Right lobe of liver (tissue), 6 donors: ENCODE results near the gene KREMEN1. TPM values are rescaled to one million over a fixed set of nuclear protein-coding genes. Genes with fewer than 3 reads are reported as not detected.

ENCODE experiments used
- ATAC-seq, 4 donors: fragments of 200-7000 bp; cut with Tn5 transposase; one replicate each; pipeline ENCODE4 v1.9.1; 2020; ENCODE audit warnings: mild to moderate bottlenecking in 4 of 4, moderate library complexity in 4 of 4
- DNase-seq, 3 donors: peaks; one replicate each; pipeline ENCODE4 v3.0.0-alpha.2; 2020
- H3K27ac ChIP-seq, 3 donors: fragments of 200-600 bp; one replicate each; pipeline ENCODE4 v1.8.0; 2022
- H3K27me3 ChIP-seq, 2 donors: fragments of 200-600 bp; one replicate each; pipeline ENCODE4 v1.8.0; 2022
- H3K36me3 ChIP-seq, 4 donors: fragments of 200-600 bp; sonication (generic) in 1 of 4; one replicate each; pipeline versions ENCODE4 v1.5.1 to v1.8.0; 2017 to 2022; ENCODE audit warnings: control low read depth in 1 of 4
- H3K4me1 ChIP-seq, 4 donors: fragments of 200-600 bp; sonication (generic) in 1 of 4; one replicate each; pipeline versions ENCODE4 v1.5.1 to v1.8.0; 2017 to 2022; ENCODE audit warnings: control low read depth in 1 of 4
- H3K4me3 ChIP-seq, 3 donors: fragments of 200-600 bp; one replicate each; pipeline ENCODE4 v1.8.0; 2022
- H3K9me3 ChIP-seq, 4 donors: fragments of 200-600 bp; sonication (generic) in 1 of 4; one replicate each; pipeline versions ENCODE4 v1.5.1 to v1.8.0; 2017 to 2022; ENCODE audit warnings: control low read depth in 1 of 4
- POLR2A ChIP-seq: fragments of 450-650 bp; IDR thresholded peaks from one replicate; pipeline ENCODE4 v1.6.1; 2017; ENCODE audit warnings: antibody characterized with exemption, mild to moderate bottlenecking
- WGBS: methylation state at CpG from one replicate; pipeline ENCODE4 v1.1.6; 2018; ENCODE audit warnings: low coverage, low lambda C conversion rate; ENCODE audit not compliant: insufficient coverage; ENCODE audit errors: missing lambda C conversion rate; 5-methylcytosine and 5-hydroxymethylcytosine counted together
- intact Hi-C, 2 donors: fragments of 100-400 bp; cut with DNase I; formaldehyde crosslinking; loops; one replicate each; pipeline versions ENCODE4 v1.11.2 to v1.14.1; 2022
- total RNA-seq, 6 experiments: library from RNA; depleted of rRNA in 2 of 6; stranded (reverse); fragments of >200 nt in 2 of 6; fragmentation: NEBNext Ultra II Directional in 3 of 6; extraction: Animal tissue kit (Norgen Biotek cat#: 25700) in 3 of 6; gene quantifications; one replicate each; pipeline versions ENCODE4 v1.1.0 to v1.2.4, GENCODE V29; 2016 to 2023
- TF ChIP-seq, protein P1 (sequence below), 4 donors: fragments of 200-600 bp in 3 of 4; fragments of 450-650 bp in 1 of 4; IDR thresholded peaks; one replicate each; pipeline versions ENCODE4 v1.5.1 to v1.8.0; 2016 to 2022; ENCODE audit warnings: antibody characterized with exemption in 4 of 4, mild to moderate bottlenecking in 2 of 4
- donor health status: DM: no; HTN: yes; CAD: no.
- donor health status: DM: no; HTN: no; CAD: no.
- donor health status: DM: no; HTN: no; CAD: no.
- donor health status: DM: no; HTN: yes; CAD: no.
- donor health status: DM: no; HTN: yes; CAD: no.

Gene KREMEN1
- total RNA-seq, 6 experiments from 2014 or later: 1.7 to 6.7 (median 3.0) TPM

DNA sequence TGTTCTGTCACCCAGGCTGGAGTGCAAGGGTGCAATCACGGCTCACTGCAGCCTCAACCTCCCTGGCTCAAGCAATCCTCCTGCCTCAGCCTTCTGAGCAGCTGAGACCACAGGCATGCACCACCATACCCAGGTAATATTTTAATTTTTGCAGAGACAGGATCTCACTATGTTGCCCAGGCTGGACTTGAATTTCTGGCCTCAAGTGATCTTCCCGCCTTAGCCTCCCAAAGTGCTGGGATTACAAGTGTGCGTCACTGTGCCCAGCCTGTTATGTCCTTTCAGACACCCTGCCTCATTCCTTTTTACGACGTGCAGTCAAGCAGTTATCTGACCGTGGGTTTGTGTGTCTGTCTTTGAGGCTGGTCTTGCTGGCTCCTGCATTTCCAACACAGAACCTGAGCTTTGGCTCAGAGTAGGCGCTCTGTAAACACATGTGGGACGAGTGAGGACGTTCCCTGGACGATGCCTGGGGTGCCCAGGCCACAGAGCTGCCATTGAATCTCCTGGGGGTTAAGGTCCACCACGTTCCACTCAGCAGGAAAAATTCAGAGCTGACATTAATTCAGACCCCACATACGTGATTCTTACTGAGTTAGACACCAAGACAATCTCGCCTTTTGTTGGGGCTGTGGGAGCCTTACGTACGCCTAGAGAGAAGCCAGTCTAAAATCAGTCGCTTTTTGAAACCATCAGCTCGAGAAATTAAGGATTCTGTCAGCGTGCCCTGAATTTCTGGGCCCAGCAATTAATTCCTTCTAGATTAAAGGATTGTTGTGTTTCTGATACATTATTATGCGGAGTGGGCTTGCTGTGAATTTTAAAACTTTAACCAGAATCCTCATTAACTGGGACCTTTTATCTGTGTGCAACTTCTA, 111.4 kb downstream of the KREMEN1 start:
- TF ChIP-seq POLR2A: no peak
- TF ChIP-seq, protein P1, sequence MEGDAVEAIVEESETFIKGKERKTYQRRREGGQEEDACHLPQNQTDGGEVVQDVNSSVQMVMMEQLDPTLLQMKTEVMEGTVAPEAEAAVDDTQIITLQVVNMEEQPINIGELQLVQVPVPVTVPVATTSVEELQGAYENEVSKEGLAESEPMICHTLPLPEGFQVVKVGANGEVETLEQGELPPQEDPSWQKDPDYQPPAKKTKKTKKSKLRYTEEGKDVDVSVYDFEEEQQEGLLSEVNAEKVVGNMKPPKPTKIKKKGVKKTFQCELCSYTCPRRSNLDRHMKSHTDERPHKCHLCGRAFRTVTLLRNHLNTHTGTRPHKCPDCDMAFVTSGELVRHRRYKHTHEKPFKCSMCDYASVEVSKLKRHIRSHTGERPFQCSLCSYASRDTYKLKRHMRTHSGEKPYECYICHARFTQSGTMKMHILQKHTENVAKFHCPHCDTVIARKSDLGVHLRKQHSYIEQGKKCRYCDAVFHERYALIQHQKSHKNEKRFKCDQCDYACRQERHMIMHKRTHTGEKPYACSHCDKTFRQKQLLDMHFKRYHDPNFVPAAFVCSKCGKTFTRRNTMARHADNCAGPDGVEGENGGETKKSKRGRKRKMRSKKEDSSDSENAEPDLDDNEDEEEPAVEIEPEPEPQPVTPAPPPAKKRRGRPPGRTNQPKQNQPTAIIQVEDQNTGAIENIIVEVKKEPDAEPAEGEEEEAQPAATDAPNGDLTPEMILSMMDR (IDR thresholded peaks at IDR 0.05): no peak
- ATAC-seq (no peak), DNase-seq (no peak)
- Histone ChIP-seq H3K27me3 (no peaks in the 10 kb centered on the region), H3K4me1 (no peaks in the 10 kb centered on the region), H3K9me3 (no peaks in the 10 kb centered on the region), H3K36me3 (peaks cover 0 to 2% (median 0%) of the 10 kb centered on the region in 4 donors), H3K4me3 (no peak overlapping the region), H3K27ac (no peak overlapping the region)
- intact Hi-C loops: no loop called here
- WGBS: 84% methylated on average over 16 of the region's 19 CpGs

DNA sequence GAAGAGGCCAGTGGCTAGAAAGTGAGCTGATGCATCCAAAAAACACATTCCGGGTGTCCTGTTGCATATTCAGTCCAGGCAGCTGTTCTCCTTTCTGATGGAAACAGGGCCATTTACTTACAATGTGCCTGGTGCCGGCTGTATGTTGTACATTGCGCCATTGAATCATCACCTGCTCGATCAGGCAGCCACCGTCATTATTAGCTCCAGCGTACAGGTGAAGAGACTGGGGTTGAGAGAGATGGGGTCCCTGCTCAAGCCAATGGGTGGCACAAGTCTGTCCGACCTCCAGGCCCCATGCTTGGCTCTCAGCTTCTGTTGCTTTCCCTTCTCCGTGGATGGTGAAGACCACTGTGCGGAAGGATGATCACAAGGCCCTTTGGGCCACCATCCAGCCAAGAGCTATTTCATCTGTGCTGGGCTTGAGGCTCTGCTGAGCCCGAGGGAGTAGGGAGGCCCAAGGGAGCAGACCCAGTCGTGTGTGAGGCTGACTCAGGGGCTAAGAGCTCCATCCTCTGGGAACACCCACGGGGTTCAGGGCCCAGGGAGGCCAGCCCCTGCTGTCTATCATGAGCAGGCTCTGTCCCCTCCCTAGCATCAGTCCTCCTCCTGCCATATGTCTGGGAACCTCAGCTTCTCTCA, 112.1 kb downstream of the KREMEN1 start:
- H3K4me3 ChIP-seq: no peak overlapping the region
- H3K27me3 ChIP-seq: no peaks in the 10 kb centered on the region
- H3K27ac ChIP-seq: no peak overlapping the region
- no peak for TF ChIP-seq POLR2A
- TF ChIP-seq, protein P1 (IDR thresholded peaks at IDR 0.05): no peak
- peaks cover 0 to 2% (median 0%) of the 10 kb centered on the region in 4 donors for H3K36me3 ChIP-seq
- 91% methylated on average over 2 of the region's 12 CpGs for WGBS
- H3K9me3 ChIP-seq: no peaks in the 10 kb centered on the region
- ATAC-seq (no peak), DNase-seq (peak in 1 of 3 donors; percentile 28)
- H3K4me1 ChIP-seq: no peaks in the 10 kb centered on the region
- intact Hi-C loops: no loop called here

DNA sequence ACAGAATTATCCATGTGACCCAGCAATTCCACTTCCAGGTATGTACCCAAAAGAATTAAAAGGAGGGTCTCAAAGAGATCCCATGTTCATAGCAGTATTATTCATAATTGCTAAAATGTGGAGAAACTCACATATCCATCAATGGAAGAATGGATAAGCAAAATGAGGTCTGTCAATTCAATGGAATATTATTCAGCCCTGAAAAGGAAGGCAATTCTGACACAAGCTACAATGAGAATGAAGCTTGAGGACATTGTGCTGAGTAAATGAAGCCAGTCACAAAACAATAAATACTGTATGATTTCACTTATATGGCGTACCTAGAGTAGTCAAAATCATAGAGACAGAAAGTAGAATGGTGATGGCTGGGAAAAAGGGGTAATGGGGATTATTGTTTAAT, 113.5 kb downstream of the KREMEN1 start:
- no peaks in the 10 kb centered on the region for H3K4me1 ChIP-seq
- H3K4me3 ChIP-seq: no peak overlapping the region
- H3K27ac ChIP-seq: no peak overlapping the region
- WGBS: 91% methylated on average over 1 of the region's 1 CpG
- H3K9me3 ChIP-seq: no peaks in the 10 kb centered on the region
- intact Hi-C loops: no loop called here
- DNase-seq (no peak), ATAC-seq (no peak)
- no peaks in the 10 kb centered on the region for H3K27me3 ChIP-seq
- no peaks in the 10 kb centered on the region for H3K36me3 ChIP-seq
- TF ChIP-seq, protein P1 (IDR thresholded peaks at IDR 0.05): no peak
- TF ChIP-seq POLR2A: no peak

DNA sequence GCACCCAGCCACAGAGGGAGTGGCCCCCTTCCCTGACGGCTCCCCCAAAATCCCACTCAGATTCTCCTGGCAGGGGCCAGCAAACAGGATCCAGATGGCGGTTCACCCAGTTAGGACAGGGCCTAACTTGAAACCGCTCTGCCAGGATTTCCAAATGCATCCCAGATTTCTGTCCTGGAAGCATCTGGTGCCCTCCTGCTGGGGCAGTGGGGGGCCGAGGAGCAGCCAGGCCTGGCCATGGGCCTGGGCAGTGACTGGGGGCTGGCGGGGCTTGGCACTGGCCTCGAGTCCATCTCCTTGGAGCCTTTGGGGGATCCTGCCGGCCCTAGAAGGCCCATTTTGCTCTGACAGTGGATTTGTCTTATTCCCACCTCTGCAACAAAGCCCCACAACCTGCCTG, 115.0 kb downstream of the KREMEN1 start:
- WGBS: 81% methylated on average over 3 of the region's 7 CpGs

More for the DNA sequence above, 115.0 kb downstream of the KREMEN1 start:
- no peak overlapping the region for H3K4me3 ChIP-seq
- H3K9me3 ChIP-seq: no peaks in the 10 kb centered on the region
- H3K4me1 ChIP-seq: no peaks in the 10 kb centered on the region
- no peaks in the 10 kb centered on the region for H3K36me3 ChIP-seq
- peak in 1 of 3 donors; percentile 24 for DNase-seq
- no peak for ATAC-seq
- H3K27ac ChIP-seq: no peak overlapping the region
- no peaks in the 10 kb centered on the region for H3K27me3 ChIP-seq
- TF ChIP-seq, protein P1 (IDR thresholded peaks at IDR 0.05): no peak
- no peak for TF ChIP-seq POLR2A
- intact Hi-C loops: no loop called here
